Measurements from ENCODE around the gene ZNF700. TPM values are rescaled to one million over a fixed set of nuclear protein-coding genes. Genes with fewer than 3 reads are reported as not detected.
"Not testable (repeated sequence)": the region's sequence is repeated elsewhere in the genome, so short reads cannot be mapped to it uniquely, and the experiment has no call there.

ZNF700 gene
- polyA plus RNA-seq, 1 donor, result 29.6 TPM

DNA sequence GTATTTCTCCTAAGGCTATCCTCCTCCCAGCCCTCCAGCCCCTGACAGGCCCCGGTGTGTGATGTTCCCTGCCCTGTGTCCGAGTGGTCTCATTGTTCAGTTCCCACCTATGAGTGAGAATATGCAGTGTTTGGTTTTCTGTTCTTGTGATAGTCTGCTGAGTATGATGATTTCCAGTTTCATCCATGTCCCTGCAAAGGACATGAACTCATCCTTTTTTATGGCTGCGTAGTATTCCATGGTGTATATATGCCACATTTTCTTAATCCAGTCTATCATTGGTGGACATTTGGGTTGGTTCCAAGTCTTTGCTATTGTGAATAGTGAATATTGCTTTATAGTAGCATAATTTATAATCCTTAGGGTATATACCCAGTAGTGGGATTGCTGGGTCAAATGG is 10.9 kb downstream of the ZNF700 start:
- DNase-seq, result not testable (repeated sequence)

DNA sequence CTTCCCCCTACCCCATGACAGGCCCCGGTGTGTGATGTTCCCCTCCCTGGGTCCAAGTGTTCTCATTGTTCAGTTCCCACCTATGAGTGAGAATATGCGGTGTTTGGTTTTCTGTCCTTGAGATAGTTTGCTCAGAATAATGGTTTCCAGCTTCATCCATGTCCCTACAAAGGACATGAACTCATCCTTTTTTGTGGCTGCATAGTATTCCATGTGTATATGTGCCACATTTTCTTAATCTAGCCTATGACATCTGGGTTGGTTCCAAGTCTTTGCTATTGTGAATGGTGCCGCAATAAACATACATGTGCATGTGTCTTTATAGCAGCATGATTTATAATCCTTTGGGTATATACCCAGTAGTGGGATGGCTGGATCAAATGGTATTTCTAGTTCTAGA is 13.5 kb downstream of the ZNF700 start:
- not testable (repeated sequence) for DNase-seq

DNA sequence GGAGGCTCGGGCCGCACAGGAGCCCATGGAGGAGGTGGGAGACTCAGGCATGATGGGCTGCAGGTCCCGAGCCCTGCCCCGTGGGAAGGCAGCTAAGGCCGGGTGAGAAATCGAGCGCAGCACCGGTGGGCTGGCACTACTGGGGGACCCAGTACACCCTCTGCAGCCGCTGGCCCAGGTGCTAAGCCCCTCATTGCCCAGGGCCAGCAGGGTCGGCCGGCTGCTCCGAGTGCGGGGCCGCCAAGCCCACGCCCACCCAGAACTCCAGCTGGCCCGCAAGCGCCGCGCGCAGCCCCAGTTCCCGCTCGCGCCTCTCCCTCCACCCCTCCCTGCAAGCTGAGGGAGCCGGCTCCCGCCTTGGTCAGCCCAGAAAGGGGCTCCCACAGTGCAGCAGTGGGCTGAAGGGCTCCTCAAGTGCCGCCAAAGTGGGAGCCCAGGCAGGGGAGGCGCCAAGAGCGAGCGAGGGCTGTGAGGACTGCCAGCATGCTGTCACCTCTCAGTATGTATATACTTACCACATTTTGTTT is 16.5 kb downstream of the ZNF700 start:
- not testable (repeated sequence) for DNase-seq

DNA sequence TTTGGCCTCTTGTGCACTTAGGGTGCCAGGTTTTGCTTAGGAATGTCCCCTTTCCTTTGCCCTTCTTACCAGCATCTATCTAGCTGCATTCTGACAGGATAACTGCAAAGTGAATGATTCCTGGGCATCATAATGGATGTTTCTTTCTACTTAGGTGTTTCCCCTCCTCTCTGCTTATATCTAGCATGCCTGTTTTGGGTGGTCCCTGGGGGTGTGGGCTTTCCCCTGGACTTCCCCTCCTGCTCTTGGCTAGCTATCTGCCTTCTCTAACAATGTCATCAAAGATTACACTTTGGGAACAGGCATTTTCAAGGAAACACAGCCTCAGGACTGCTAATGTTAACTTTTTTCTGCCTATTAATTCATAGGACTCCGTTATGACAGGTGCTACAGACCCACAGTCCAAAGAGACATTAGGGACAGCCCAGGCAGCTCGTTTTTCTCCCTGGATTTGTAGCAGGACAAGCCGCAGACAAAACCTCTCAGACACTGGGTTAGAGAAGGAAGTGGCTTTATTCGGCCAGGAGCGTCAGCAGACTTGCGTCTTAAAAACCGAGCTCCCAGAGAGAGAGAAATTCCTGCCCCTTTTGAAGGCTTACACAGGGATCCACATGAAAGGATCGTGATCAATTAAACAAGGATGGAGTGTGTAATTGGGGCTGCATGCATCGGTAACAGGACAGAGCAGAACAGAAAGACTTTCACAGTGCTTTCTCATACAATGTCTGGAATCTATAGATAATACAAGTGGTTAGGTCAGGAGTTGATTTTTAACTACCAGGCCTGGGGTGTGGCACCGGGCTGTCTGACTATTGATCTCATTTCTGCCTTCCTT is 17.3 kb downstream of the ZNF700 start:
- DNase-seq, result no peak

DNA sequence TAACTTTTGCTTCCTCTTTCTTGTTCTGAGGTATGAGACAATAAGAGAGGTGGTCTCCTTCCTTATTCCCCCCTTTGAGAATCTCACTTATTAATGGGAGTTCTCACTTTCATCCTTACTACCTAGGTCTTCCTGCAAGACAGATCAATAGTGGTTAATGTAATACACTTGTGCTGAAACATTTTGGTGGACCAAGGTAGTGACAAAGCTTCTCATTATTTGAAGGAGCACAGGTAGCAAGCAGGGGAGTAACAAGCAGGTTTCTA is 17.9 kb downstream of the ZNF700 start:
- DNase-seq, result no peak

DNA sequence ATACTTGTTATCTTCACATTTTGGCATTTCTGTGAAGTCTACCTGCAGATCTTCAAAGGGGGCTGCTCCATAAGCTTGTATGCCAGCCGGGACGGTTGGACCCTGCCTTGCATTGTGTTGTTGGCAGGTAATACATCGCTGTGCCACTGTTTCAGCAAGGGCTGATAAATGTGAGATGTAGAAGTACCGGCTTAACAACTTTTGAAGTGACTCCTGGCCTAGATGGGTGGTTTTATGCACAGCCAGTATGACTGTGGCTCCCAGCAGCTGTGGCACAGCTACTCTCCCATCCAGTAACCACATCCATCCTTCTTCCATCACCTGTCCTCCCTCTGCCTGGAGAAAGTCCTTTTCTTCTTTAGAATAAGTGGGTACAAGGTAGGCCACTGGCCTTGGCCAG is 19.7 kb downstream of the ZNF700 start:
- no peak for DNase-seq

DNA sequence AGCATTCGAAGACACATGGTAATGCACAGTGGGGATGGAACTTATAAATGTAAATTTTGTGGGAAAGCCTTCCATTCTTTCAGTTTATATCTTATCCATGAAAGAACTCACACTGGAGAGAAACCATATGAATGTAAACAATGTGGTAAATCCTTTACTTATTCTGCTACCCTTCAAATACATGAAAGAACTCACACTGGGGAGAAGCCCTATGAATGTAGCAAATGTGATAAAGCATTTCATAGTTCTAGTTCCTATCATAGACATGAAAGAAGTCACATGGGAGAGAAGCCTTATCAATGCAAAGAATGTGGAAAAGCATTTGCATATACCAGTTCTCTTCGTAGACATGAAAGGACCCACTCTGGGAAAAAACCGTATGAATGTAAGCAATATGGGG is 23.7 kb downstream of the ZNF700 start:
- DNase-seq, result no peak

DNA sequence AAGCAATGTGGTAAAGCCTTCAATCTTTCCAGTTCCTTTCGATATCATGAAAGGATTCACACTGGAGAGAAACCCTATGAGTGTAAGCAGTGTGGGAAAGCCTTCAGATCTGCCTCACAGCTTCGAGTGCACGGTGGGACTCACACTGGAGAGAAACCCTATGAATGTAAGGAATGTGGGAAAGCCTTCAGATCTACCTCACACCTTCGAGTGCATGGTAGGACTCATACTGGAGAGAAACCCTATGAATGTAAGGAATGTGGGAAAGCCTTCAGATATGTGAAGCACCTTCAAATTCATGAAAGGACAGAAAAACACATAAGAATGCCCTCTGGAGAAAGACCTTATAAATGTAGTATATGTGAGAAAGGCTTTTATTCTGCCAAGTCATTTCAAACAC is 24.3 kb downstream of the ZNF700 start:
- DNase-seq, result no peak

DNA sequence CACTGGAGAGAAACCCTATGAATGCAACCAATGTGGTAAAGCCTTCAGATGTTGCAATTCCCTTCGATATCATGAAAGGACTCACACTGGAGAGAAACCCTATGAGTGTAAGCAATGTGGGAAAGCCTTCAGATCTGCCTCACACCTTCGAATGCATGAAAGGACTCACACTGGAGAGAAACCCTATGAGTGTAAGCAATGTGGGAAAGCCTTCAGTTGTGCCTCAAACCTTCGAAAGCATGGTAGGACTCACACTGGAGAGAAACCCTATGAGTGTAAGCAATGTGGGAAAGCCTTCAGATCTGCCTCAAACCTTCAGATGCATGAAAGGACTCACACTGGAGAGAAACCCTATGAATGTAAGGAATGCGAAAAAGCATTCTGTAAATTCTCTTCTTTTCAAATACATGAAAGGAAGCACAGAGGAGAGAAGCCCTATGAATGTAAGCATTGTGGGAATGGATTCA is 24.7 kb downstream of the ZNF700 start:
- not testable (repeated sequence) for DNase-seq

DNA sequence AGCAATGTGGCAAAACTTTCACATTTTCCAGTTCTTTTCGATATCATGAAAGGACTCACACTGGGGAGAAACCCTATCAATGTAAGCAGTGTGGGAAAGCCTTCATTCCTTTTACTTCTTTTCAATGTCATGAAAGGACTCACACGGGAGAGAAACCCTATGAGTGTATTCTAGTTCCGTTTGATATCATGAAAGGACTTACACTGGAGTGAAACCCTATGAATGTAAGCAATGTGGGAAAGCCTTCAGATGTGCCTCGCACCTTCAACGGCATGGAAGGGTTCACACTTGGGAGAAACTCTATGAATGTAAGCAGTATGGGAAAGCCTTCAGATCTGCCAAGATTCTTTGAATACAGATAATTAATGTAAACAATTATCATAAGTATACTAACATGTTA is 25.4 kb downstream of the ZNF700 start:
- no peak for DNase-seq

DNA sequence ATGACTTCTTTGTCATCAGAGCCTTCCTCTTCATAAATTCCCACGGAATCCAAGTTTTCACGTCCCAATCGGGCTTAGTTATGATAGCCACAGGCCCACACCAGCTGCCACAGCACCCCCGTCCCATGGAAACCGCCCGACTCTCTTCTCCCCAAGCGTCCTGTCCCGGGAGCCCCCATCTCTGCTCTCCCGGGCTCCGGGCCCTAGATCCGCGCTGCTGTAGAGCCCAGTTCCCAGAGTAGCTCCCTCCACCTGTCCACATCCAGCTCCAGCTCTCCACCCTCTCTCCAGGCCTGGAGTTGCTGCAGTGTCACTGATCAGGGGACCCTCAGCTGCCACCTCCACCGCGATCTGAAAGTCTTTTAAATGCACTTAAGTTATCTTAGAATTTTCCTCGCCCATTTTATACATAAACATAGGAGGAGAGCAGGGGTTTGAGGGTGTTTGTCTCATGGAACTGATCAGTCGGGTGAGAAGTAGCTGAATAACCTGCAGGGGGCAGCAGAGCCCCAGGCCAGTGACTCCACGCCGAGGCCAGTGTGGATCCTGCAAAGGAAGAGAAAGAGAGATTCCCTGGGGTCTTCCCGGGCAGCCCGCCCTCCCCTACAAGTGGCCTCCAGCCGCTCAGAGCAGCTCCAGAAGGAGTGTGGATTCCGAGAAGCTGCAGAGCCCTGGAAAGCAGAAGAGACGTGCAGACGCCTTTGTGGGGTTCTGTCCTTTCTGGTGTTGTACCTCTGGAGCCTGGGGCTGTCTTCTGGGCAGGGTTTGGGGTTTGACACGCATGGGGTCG is 38.9 kb downstream of the ZNF700 start:
- peak; percentile 81 for DNase-seq

DNA sequence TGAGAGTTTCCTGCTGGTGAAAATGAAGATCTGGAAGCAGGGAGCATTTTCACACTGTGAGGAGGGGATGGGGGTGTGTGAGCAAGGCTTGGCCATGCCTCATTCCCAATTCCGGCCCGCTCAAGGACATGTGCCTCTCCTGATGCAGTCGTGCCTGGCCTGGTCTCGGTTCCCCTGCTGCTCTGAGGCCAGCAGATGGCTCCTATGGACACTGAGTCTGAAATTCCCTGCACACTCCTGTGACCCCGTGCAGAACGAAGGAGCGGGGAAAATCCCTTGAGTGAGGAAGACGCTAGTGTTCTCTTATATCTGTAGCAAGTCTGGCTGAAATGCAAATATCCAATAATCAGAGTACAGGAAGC is 39.6 kb downstream of the ZNF700 start:
- DNase-seq, result no peak

DNA sequence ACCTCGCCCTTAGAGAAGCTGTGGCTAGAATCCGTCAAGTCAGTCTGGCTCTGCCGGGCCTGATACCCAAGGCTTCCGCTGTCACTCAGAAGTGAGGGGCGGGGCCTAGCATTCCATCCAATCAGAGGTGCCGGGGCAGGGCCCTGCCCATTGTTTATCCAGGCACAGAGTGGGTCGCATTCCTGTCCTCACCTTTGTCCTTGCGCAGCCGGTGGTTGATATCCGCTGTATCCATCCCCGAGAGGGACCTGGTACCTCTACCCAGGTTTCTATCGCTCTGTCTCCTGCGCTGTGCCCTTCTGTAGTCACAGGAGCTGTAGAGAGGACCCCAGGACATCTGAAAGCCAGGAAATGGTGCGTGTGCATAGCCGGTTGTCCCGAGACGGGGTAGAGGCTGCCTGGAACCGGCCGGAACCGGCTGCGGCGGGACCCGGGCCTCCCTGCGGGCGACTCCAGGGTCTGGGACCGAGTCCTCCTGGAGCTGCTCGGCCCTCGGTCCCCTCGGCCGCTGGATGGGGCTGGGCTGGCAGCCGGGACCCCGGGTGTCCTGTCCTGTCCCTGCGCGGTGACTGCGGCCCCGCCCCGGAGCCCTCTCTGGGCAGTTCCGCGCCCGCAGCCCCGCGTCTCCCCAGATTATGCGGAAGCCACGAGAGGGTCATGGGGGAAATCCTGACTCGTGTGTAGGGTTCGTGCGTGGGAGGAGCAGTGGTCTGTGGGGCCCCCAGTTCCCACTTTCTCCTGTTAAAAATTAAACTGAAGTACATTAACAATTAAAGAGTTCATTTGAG is 40.1 kb downstream of the ZNF700 start, which contains the start of gene ZNF763:
Gene ZNF763 (plus strand): TSS at position 183 of the 788 bp plus-strand sequence. CDS start 169 bp downstream, at position 352.
- DNase-seq, result peak; percentile 94

DNA sequence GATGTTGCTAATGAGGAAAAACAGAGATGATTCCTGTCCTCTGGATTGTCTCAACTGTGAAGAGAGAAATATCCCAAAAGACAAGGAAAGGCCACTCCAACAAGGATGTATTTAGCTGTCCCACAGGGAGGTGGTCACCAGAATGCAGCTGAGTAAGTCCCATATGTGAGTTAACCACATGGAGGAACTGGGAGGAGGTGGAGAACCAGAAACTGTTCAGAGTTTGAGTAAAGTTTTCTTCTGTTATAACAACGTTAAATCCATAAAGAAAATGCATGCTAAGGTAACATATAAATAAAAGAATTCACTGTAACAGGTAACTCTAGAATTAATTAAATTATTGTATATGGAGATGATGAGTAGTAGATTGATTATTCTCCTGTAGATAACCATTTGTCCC is 45.3 kb downstream of the ZNF700 start:
- no peak for DNase-seq

DNA sequence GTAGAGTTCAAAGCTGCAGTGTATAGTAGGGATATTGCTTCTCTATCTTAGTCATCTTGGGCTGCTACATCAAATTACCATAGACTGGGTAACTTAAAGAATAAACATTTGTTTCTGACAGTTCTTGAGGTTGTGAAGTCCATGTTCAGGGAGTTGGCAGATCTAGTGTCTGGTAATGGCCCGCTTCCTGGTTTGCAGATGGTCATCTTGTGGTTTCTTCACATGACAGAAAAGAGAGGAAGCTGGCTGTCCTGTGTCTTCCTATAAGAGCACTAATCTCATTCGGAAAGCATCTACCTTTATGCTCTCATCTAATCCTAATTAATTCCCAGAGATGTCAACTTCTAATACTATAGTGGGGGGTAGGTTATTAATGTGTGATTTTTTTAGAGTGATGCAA is 46.1 kb downstream of the ZNF700 start:
- DNase-seq, result no peak

DNA sequence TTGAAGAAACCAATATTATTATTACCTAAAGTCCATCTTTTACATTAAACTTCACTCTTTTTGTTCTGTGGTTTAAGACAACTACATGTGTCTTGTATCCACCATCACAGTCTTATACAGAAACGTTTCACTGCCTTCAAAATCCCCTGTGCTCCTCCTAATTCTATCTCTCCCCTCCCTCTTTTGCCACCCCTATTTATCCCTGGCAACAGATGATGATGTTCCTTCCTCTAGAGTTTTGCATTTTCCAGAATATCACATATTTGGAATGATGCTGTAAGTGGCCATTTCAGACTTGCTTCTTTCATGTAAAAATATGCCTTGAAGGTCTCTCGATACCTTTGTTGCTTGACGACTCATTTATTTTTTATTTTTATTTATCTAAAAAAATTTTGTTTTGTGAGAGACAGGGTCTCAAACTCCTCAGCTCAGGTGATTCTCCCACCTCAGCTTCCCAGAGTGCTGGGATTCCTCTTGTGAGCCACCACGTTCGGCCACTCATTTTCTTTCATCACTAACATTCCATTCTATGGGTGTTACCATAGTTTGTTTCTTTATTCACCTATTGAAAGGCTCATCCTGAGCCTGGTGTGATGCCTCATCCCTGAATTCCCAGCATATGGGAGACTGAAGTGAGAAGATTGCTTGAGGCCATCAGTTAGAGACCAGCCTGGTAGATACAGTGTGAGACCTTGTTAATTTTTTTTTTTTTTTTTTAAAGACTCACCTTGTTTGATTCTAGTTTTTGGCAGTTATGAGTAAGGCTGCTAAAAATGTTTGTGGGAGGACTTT is 48.3 kb downstream of the ZNF700 start:
- DNase-seq, result no peak

DNA sequence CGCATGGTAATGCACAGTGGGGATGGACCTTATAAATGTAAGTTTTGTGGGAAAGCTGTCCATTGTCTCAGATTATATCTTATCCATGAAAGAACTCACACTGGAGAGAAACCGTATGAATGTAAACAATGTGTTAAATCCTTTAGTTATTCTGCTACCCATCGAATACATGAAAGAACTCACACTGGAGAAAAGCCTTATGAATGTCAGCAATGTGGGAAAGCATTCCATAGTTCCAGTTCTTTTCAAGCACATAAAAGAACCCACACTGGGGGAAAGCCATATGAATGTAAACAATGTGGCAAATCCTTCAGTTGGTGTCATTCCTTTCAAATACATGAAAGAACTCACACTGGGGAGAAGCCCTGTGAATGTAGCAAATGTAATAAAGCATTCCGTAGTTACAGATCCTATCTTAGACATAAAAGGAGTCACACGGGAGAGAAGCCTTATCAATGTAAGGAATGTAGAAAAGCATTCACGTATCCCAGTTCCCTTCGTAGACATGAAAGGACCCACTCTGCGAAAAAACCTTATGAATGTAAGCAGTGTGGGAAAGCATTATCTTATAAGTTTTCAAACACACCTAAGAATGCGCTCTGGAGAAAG is 53.7 kb downstream of the ZNF700 start:
- DNase-seq, result no peak

DNA sequence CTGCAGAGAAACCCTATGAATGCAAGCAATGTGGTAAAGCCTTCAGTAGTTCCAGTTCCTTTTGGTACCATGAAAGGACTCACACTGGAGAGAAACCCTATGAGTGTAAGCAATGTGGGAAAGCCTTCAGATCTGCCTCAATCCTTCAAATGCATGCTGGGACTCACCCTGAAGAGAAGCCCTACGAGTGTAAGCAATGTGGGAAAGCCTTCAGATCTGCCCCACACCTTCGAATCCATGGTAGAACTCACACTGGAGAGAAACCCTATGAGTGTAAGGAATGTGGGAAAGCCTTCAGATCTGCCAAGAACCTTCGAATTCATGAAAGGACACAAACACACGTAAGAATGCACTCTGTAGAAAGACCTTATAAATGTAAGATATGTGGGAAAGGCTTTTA is 54.6 kb downstream of the ZNF700 start:
- DNase-seq, result no peak

DNA sequence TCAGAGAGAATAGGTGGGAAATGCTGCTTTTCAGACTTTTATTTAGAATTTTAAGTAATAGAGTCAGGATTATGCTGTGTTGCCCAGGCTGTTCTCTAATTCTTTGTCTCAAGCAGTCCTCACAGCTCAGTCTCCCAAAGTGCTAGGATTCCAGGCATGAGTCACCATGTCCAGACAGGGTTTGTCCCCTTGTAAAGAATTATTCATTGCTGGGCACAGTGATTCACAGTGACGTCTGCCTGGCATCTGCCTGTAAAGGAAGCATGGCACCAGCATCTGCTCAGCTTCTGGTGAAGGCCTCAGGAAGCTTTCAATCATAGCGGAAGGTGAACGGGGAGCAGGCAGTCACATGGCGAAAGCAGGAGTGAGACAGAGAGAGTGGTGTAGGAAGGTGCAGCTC is 57.6 kb downstream of the ZNF700 start:
- DNase-seq, result no peak

DNA sequence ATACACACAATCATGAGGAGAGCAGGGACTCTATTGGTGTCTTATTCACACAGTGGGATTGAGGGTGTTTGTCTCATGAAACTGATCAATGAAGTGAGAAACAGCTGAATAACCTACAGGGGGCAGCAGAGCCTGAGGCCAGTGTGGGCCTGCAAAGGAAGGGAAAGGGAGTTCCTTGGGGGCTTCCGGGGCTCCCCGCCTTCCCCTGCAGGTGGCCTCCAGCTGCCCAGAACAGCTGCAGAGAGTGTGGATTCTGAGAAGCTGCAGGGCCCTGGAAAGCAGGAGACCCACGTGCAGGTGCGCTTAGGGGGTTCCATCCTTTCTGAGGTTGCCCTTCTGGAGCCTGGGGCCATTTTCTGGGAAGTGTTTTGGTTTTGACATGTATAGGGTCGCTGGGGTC is 60.1 kb downstream of the ZNF700 start:
- no peak for DNase-seq

DNA sequence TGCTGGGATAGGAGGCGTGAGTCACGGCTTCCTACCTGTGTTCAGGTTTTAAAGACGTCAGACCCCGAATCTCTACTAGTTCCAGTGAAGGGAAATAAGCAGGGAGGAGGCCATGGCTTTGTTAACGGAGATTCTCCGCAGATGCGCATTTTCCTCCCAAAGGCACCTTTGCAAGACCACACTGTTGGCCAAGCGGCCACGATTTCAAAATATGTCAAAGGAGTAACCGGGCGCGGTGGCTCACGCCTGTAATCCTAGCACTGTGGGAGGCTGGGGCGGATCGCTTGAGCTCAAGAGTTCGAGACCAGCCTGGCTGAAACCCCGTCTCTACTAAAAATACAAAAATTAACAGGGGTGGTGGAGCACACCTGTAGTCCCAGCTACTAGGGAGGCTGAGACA is 61.8 kb downstream of the ZNF700 start:
- DNase-seq, result no peak
